Measurements from ENCODE around the gene CENPU. TPM values are rescaled to one million over a fixed set of nuclear protein-coding genes. Genes with fewer than 3 reads are reported as not detected.

The CENPU gene
- total and polyA plus RNA-seq, 10 of the 15 experiments (the other 5 are each of a cell fraction or from before 2014, with no cell fraction given): 26.6 to 90.8 (median 53.8) TPM

- TF ChIP-seq ZNF592 (IDR thresholded peaks at IDR 0.05) (no peak), ZBTB40 (IDR thresholded peaks at IDR 0.05; ENCODE audit: borderline replicate concordance) (no peak), RELA (IDR thresholded peaks at IDR 0.05; ENCODE audit: borderline replicate concordance, partially characterized antibody) (no peak), USF1 (IDR thresholded peaks at IDR 0.05; ENCODE audit: borderline replicate concordance, extremely low read length, insufficient read depth, low read depth, low read length) (no peak), IKZF2 (IDR thresholded peaks at IDR 0.05) (no peak), BRCA1 (IDR thresholded peaks at IDR 0.05; ENCODE audit: low read depth, low read length) (no peak), PML (IDR thresholded peaks at IDR 0.05; ENCODE audit: low read length) (no peak)
Observed at GRCh38 chr4:184729946-184730345, 4.0 kb downstream of the CENPU start (continued).
